Endothelial cell of umbilical vein (primary cell): ENCODE results near the gene DPP6. TPM values are rescaled to one million over a fixed set of nuclear protein-coding genes. Genes with fewer than 3 reads are reported as not detected.

Experiments
- BruUV-seq: library from RNA; stranded (reverse); fragments of 400-500 nt; replicated peaks from 2 replicates; lab custom pipeline; 2021; lab: Mats Ljungman, UMichigan
- CTCF ChIA-PET: fragments of 300-600, 350-600 bp; sonication (Branson Sonifier 250); formaldehyde crosslinking; loops from one replicate; lab custom pipeline; 2021; ENCODE audit warnings: antibody characterized with exemption, inconsistent platforms; lab: Charles Lee
- POLR2A ChIA-PET: fragments of 300-600, 350-600 bp; sonication (Branson Sonifier 250); formaldehyde crosslinking; loops from one replicate; lab custom pipeline; 2021; ENCODE audit warnings: antibody characterized with exemption, inconsistent platforms; lab: Charles Lee
- DNase-seq: peaks from one replicate; pipeline ENCODE4 v3.0.0-alpha.2; 2011; ENCODE audit warnings: low read depth, low spot score
- FAIRE-seq: peaks from 2 replicates; lab custom pipeline; 2011; peaks lifted over from hg19 to GRCh38; lab: Jason Lieb, UNC
- H2AFZ ChIP-seq: 2 replicates; pipeline ENCODE4 v1.6.0; 2012; ENCODE audit warnings: low read depth, low read length, control low read depth, inconsistent platforms
- H3K27ac ChIP-seq: 2 replicates; pipeline ENCODE4 v1.5.1; 2011; ENCODE audit warnings: low read depth, mild to moderate bottlenecking, control low read depth, low read length, moderate library complexity; ENCODE audit not compliant: insufficient read depth
- H3K27me3 ChIP-seq, 2 experiments: 2 replicates each; pipeline versions ENCODE4 v1.6.0 to v1.6.1; 2011; ENCODE audit warnings: low read length in 2 of 2, mixed read lengths in 1 of 2; ENCODE audit not compliant: control insufficient read depth in 2 of 2, insufficient read depth in 2 of 2
- H3K36me3 ChIP-seq, 2 experiments: 2 replicates in 1 of 2; 3 replicates in 1 of 2; pipeline ENCODE4 v1.5.1; 2011; ENCODE audit warnings: low read length in 2 of 2, mild to moderate bottlenecking in 1 of 2, moderate library complexity in 1 of 2; ENCODE audit not compliant: control insufficient read depth in 2 of 2, insufficient read depth in 2 of 2; ENCODE audit errors: extremely low read depth in 1 of 2
- H3K4me1 ChIP-seq: 3 replicates; pipeline ENCODE4 v1.5.1; 2011; ENCODE audit warnings: mild to moderate bottlenecking, low read length; ENCODE audit not compliant: control insufficient read depth, insufficient read depth; ENCODE audit errors: extremely low read depth
- H3K4me2 ChIP-seq: 2 replicates; pipeline ENCODE4 v1.6.1; 2011; ENCODE audit warnings: low read length, control low read depth, mixed read lengths; ENCODE audit not compliant: insufficient read depth
- H3K4me3 ChIP-seq, 3 experiments: fragments of 200-600 bp in 1 of 3; sonication (generic), shearing (Covaris generic) in 1 of 3; replicated peaks in 1 of 3; 2 replicates each; pipeline ENCODE4 v1.5.1; 2011 to 2016; ENCODE audit warnings: control low read depth in 3 of 3, low read length in 3 of 3, mild to moderate bottlenecking in 2 of 3, inconsistent platforms in 1 of 3, low read depth in 1 of 3, moderate library complexity in 1 of 3; ENCODE audit not compliant: insufficient read depth in 1 of 3
- H3K79me2 ChIP-seq: 2 replicates; pipeline ENCODE4 v1.6.0; 2012; ENCODE audit warnings: low read length, inconsistent platforms; ENCODE audit not compliant: control insufficient read depth, insufficient read depth
- H3K9ac ChIP-seq: replicated peaks from 2 replicates; pipeline ENCODE3; 2011; ENCODE audit warnings: low read length, control low read depth; ENCODE audit not compliant: insufficient read depth; ENCODE audit errors: extremely low read depth
- H3K9me1 ChIP-seq: replicated peaks from 3 replicates; pipeline ENCODE4 v1.6.0; 2011; ENCODE audit warnings: mild to moderate bottlenecking, low read length; ENCODE audit not compliant: control insufficient read depth, insufficient read depth; ENCODE audit errors: extremely low read depth
- H3K9me3 ChIP-seq: replicated peaks from 2 replicates; pipeline ENCODE4 v1.5.1; 2012; ENCODE audit warnings: low read length, inconsistent platforms; ENCODE audit not compliant: control insufficient read depth, insufficient read depth
- H4K20me1 ChIP-seq: replicated peaks from 2 replicates; pipeline ENCODE3; 2011; ENCODE audit warnings: mild to moderate bottlenecking, low read length; ENCODE audit not compliant: control insufficient read depth, insufficient read depth; ENCODE audit errors: extremely low read depth
- EZH2 ChIP-seq: IDR thresholded peaks from 2 replicates; pipeline ENCODE4 v1.6.1; 2012; ENCODE audit warnings: borderline replicate concordance, low read depth, mild to moderate bottlenecking, moderate library complexity, low read length, inconsistent platforms; ENCODE audit not compliant: severe bottlenecking
- FOS ChIP-seq: IDR thresholded peaks from 2 replicates; pipeline ENCODE4 v1.6.1; 2011; ENCODE audit warnings: mild to moderate bottlenecking, low read length, moderate library complexity, borderline replicate concordance; ENCODE audit not compliant: insufficient read depth
- GATA2 ChIP-seq: IDR thresholded peaks from 2 replicates; pipeline ENCODE4 v1.7.0; 2011; ENCODE audit warnings: low read depth, mild to moderate bottlenecking, moderate library complexity, mixed read lengths, low read length; ENCODE audit not compliant: insufficient read length, insufficient read depth
- JUN ChIP-seq: IDR thresholded peaks from 2 replicates; pipeline ENCODE4 v1.6.1; 2011; ENCODE audit warnings: borderline replicate concordance, low read depth; ENCODE audit not compliant: insufficient read length, insufficient read depth
- MYC ChIP-seq: IDR thresholded peaks from one replicate; pipeline ENCODE4 v1.6.1; 2011; ENCODE audit warnings: mild to moderate bottlenecking, low read depth, low read length
- POLR2A ChIP-seq: IDR thresholded peaks from 2 replicates; pipeline ENCODE4 v1.6.1; 2012; ENCODE audit warnings: low read depth, mild to moderate bottlenecking, control low read depth, low read length
- POLR2AphosphoS5 ChIP-seq: IDR thresholded peaks from 2 replicates; pipeline ENCODE4 v1.6.1; 2012; ENCODE audit warnings: low read depth, mild to moderate bottlenecking, control low read depth, low read length, moderate library complexity; ENCODE audit not compliant: insufficient read depth
- dilution Hi-C: fragments of 300-500 bp; cut with MboI; formaldehyde crosslinking; loops from one replicate; pipeline ENCODE4 v1.15.0; 2019; ENCODE audit warnings: low sequenced_read_pairs; ENCODE audit not compliant: extremely low pct_ligation_motif_present
- intact Hi-C: fragments of 100-400 bp; cut with micrococcal nuclease; formaldehyde crosslinking; loops from one replicate; pipeline ENCODE4 v1.10.0; 2022
- polyA plus RNA-seq, 4 experiments: library from polyadenylated mRNA; depleted of rRNA in 3 of 4; stranded (reverse) in 3 of 4; unstranded in 1 of 4; fragments of >200 nt; gene quantifications; 2 replicates each; pipeline versions ENCODE4 v1.2.1 to v1.2.3, GENCODE V29; 2011 to 2012; ENCODE audit warnings: missing spikeins in 1 of 4
- total RNA-seq: library from RNA; stranded (reverse); gene quantifications from 2 replicates; pipeline ENCODE4 v1.2.3, GENCODE V29; 2021
- TF ChIP-seq, protein P1 (sequence below), 2 donors: IDR thresholded peaks; 1 replicate in 1 of 2; 2 replicates in 1 of 2; pipeline ENCODE4 v1.5.1; 2011; ENCODE audit warnings: low read length in 2 of 2, mild to moderate bottlenecking in 2 of 2, moderate library complexity in 2 of 2, control low read depth in 1 of 2, inconsistent platforms in 1 of 2, low read depth in 1 of 2; ENCODE audit not compliant: insufficient read depth in 1 of 2; ENCODE audit errors: extremely low read depth in 1 of 2
- TF ChIP-seq, protein P2 (sequence below): IDR thresholded peaks from 2 replicates; pipeline ENCODE4 v1.6.1; 2011; ENCODE audit not compliant: insufficient read depth, insufficient read length

DPP6 gene
- total and polyA plus RNA-seq, 2 donors (not counting 3 experiments of a cell fraction or from before 2014, with no cell fraction given) = not detected

DNA sequence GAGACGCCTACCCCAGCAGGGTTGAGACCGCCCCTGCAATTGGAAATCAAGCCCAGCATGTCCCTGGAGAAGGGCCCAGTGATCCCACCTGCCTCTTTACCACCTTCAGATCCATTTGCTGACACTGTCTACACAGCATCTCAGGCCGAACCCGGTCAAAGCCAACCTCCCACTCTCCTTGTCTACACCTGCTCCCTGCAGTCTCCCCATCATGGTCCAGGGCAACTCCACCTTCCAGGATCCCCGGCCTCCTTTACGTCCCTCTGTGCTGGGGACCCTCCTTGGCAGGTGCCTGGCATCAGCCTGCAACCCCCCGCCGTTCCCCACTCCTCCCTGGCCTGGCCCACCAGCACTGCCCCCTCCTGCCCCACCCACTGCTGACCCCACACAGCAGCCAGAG lies 723.5 kb downstream of the DPP6 start:
- dilution Hi-C loops (no loop called here), intact Hi-C loops (no loop called here)
- BruUV-seq = no TSS peak
- H3K27ac ChIP-seq = no peak overlapping the region
- no peaks in the 10 kb centered on the region for H3K27me3 ChIP-seq
- POLR2A ChIA-PET = no interaction called here
- no peak overlapping the region for H3K4me3 ChIP-seq
- H3K4me1 ChIP-seq = no peaks in the 10 kb centered on the region
- no peak for TF ChIP-seq JUN
- TF ChIP-seq, protein P1, sequence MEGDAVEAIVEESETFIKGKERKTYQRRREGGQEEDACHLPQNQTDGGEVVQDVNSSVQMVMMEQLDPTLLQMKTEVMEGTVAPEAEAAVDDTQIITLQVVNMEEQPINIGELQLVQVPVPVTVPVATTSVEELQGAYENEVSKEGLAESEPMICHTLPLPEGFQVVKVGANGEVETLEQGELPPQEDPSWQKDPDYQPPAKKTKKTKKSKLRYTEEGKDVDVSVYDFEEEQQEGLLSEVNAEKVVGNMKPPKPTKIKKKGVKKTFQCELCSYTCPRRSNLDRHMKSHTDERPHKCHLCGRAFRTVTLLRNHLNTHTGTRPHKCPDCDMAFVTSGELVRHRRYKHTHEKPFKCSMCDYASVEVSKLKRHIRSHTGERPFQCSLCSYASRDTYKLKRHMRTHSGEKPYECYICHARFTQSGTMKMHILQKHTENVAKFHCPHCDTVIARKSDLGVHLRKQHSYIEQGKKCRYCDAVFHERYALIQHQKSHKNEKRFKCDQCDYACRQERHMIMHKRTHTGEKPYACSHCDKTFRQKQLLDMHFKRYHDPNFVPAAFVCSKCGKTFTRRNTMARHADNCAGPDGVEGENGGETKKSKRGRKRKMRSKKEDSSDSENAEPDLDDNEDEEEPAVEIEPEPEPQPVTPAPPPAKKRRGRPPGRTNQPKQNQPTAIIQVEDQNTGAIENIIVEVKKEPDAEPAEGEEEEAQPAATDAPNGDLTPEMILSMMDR (IDR thresholded peaks at IDR 0.05; ENCODE audit: extremely low read depth in 1 of 2, insufficient read depth in 1 of 2, low read depth in 1 of 2, low read length in 2 of 2) = no peak
- no peak for TF ChIP-seq POLR2A
- no peak for TF ChIP-seq GATA2
- no peak for TF ChIP-seq FOS
- no peak for TF ChIP-seq POLR2AphosphoS5
- no peak for TF ChIP-seq MYC
- no peak for TF ChIP-seq EZH2
- TF ChIP-seq, protein P2, sequence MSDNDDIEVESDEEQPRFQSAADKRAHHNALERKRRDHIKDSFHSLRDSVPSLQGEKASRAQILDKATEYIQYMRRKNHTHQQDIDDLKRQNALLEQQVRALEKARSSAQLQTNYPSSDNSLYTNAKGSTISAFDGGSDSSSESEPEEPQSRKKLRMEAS = no peak
- CTCF ChIA-PET = no interaction called here
- H4K20me1 ChIP-seq = no peaks in the 10 kb centered on the region
- no peaks in the 10 kb centered on the region for H3K79me2 ChIP-seq
- no peaks in the 10 kb centered on the region for H3K36me3 ChIP-seq
- no peak overlapping the region for H3K9ac ChIP-seq
- H3K4me2 ChIP-seq = no peak overlapping the region
- H2AFZ ChIP-seq = no peak overlapping the region
- DNase-seq = no peak
- no peaks in the 10 kb centered on the region for H3K9me1 ChIP-seq
- no peak for FAIRE-seq
- H3K9me3 ChIP-seq = peaks cover 13% of the 10 kb centered on the region
